ENCODE measurements around the gene IGLON5.

Gene IGLON5

GRCh38 chr19:51329411-51329810, 18.0 kb downstream of the IGLON5 start:
- Histone ChIP-seq H4K20me1 (ENCODE audit: low read depth, low read length) (no peaks in the 10 kb centered on the region), H3K27me3 (ENCODE audit: low read length) (no peaks in the 10 kb centered on the region), H3K4me3 (ENCODE audit: insufficient read depth, low read length, poor library complexity, severe bottlenecking) (no peak overlapping the region), H3K4me2 (ENCODE audit: low read depth, low read length, poor library complexity, severe bottlenecking) (no peak overlapping the region), H2AFZ (ENCODE audit: low read depth, low read length, severe bottlenecking) (no peak overlapping the region), H3K9me2 (replicated peaks; ENCODE audit: insufficient read depth, low read length) (no peaks in the 10 kb centered on the region), H3K27ac (ENCODE audit: low read depth, low read length) (no peak overlapping the region), H3K9ac (ENCODE audit: low read length) (no peak overlapping the region), H3K36me3 (ENCODE audit: low read length) (no peaks in the 10 kb centered on the region), H3K79me2 (ENCODE audit: insufficient read depth, low read length) (no peaks in the 10 kb centered on the region), H3F3A (ENCODE audit: insufficient read depth) (no peaks in the 10 kb centered on the region), H3K9me3 (ENCODE audit: insufficient read depth, low read length) (no peaks in the 10 kb centered on the region)
- TF ChIP-seq EZH2phosphoT487 (conservative IDR thresholded peaks at IDR 0.05; ENCODE audit: low read length) (no peak), CTCF (IDR thresholded peaks at IDR 0.05; ENCODE audit: insufficient read depth, low read length, poor library complexity, severe bottlenecking) (no peak)

GRCh38 chr19:51330366-51330765, 18.9 kb downstream of the IGLON5 start:
- Histone ChIP-seq H3K36me3 (ENCODE audit: low read length) (no peaks in the 10 kb centered on the region), H3K4me3 (ENCODE audit: insufficient read depth, low read length, poor library complexity, severe bottlenecking) (no peak overlapping the region), H2AFZ (ENCODE audit: low read depth, low read length, severe bottlenecking) (no peak overlapping the region), H3K4me2 (ENCODE audit: low read depth, low read length, poor library complexity, severe bottlenecking) (no peak overlapping the region), H3K79me2 (ENCODE audit: insufficient read depth, low read length) (no peaks in the 10 kb centered on the region), H3K9ac (ENCODE audit: low read length) (no peak overlapping the region), H3F3A (ENCODE audit: insufficient read depth) (no peaks in the 10 kb centered on the region), H3K27me3 (ENCODE audit: low read length) (no peaks in the 10 kb centered on the region), H3K27ac (ENCODE audit: low read depth, low read length) (no peak overlapping the region), H4K20me1 (ENCODE audit: low read depth, low read length) (no peaks in the 10 kb centered on the region), H3K9me2 (replicated peaks; ENCODE audit: insufficient read depth, low read length) (no peaks in the 10 kb centered on the region), H3K9me3 (ENCODE audit: insufficient read depth, low read length) (no peaks in the 10 kb centered on the region)
- no peak for TF ChIP-seq CTCF (IDR thresholded peaks at IDR 0.05; ENCODE audit: insufficient read depth, low read length, poor library complexity, severe bottlenecking)
- no peak for TF ChIP-seq EZH2phosphoT487 (conservative IDR thresholded peaks at IDR 0.05; ENCODE audit: low read length)

DNA sequence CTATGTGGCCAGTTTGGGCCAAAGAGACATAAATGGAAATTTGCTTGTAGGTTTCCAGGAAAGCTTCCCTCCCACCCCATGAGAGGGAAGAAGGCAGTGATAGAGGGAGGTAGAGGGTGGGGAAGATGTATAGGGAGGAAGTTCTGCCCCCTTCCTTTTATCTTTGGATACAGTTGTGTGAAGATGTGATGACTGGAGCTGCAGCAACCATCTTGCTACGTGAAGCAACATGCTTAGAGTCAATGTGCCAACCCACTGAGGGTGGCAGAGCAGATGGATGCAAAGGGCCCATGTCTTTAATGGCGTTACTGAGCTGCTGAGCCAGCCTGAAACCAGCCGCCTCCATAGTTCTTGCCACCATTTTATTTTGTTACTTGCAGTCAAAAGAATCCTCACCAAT, 19.7 kb downstream of the IGLON5 start:
- TF ChIP-seq EZH2phosphoT487 (conservative IDR thresholded peaks at IDR 0.05; ENCODE audit: low read length) (no peak), CTCF (IDR thresholded peaks at IDR 0.05; ENCODE audit: insufficient read depth, low read length, poor library complexity, severe bottlenecking) (no peak)
- no peaks in the 10 kb centered on the region for H3K27me3 ChIP-seq (ENCODE audit: low read length)
- H4K20me1 ChIP-seq (ENCODE audit: low read depth, low read length) = no peaks in the 10 kb centered on the region
- no peaks in the 10 kb centered on the region for H3K79me2 ChIP-seq (ENCODE audit: insufficient read depth, low read length)
- no peaks in the 10 kb centered on the region for H3K9me2 ChIP-seq (replicated peaks; ENCODE audit: insufficient read depth, low read length)
- no peaks in the 10 kb centered on the region for H3K36me3 ChIP-seq (ENCODE audit: low read length)
- H3K4me3 ChIP-seq (ENCODE audit: insufficient read depth, low read length, poor library complexity, severe bottlenecking) = no peak overlapping the region
- no peak overlapping the region for H3K27ac ChIP-seq (ENCODE audit: low read depth, low read length)
- no peak overlapping the region for H3K9ac ChIP-seq (ENCODE audit: low read length)
- no peaks in the 10 kb centered on the region for H3F3A ChIP-seq (ENCODE audit: insufficient read depth)
- H3K9me3 ChIP-seq (ENCODE audit: insufficient read depth, low read length) = no peaks in the 10 kb centered on the region
- H2AFZ ChIP-seq (ENCODE audit: low read depth, low read length, severe bottlenecking) = no peak overlapping the region
- no peak overlapping the region for H3K4me2 ChIP-seq (ENCODE audit: low read depth, low read length, poor library complexity, severe bottlenecking)

- Histone ChIP-seq H3K36me3 (ENCODE audit: low read length) (no peaks in the 10 kb centered on the region), H2AFZ (ENCODE audit: low read depth, low read length, severe bottlenecking) (no peak overlapping the region), H3K27me3 (ENCODE audit: low read length) (no peaks in the 10 kb centered on the region), H3K9me2 (replicated peaks; ENCODE audit: insufficient read depth, low read length) (no peaks in the 10 kb centered on the region), H3K4me2 (ENCODE audit: low read depth, low read length, poor library complexity, severe bottlenecking) (no peak overlapping the region), H3K9ac (ENCODE audit: low read length) (no peak overlapping the region), H3K9me3 (ENCODE audit: insufficient read depth, low read length) (no peaks in the 10 kb centered on the region), H3K4me3 (ENCODE audit: insufficient read depth, low read length, poor library complexity, severe bottlenecking) (no peak overlapping the region), H4K20me1 (ENCODE audit: low read depth, low read length) (no peaks in the 10 kb centered on the region), H3K27ac (ENCODE audit: low read depth, low read length) (no peak overlapping the region), H3F3A (ENCODE audit: insufficient read depth) (no peaks in the 10 kb centered on the region), H3K79me2 (ENCODE audit: insufficient read depth, low read length) (no peaks in the 10 kb centered on the region)
- TF ChIP-seq EZH2phosphoT487 (conservative IDR thresholded peaks at IDR 0.05; ENCODE audit: low read length) (no peak), CTCF (IDR thresholded peaks at IDR 0.05; ENCODE audit: insufficient read depth, low read length, poor library complexity, severe bottlenecking) (no peak)
Observed at GRCh38 chr19:51331716-51332115, 20.3 kb downstream of the IGLON5 start.

All from SU-DHL-6 (cell line).